Activated CD4-positive, alpha-beta T cell treated with anti-CD3 and anti-CD28 coated beads for 36 hours (primary cell): ENCODE data around the gene EDEM1. TPM values are rescaled to one million over a fixed set of nuclear protein-coding genes. Genes with fewer than 3 reads are reported as not detected.

Experiments used
- ATAC-seq: fragments of 200-7000 bp; cut with Tn5 transposase; one replicate; pipeline ENCODE4 v1.10.0; 2021; ENCODE audit warnings: mild to moderate bottlenecking, moderate library complexity
- CTCF ChIA-PET: fragments of 350-600 bp; sonication (Branson Sonifier 250); formaldehyde crosslinking; loops from one replicate; lab custom pipeline; 2021; ENCODE audit warnings: antibody characterized with exemption; lab: Charles Lee
- POLR2A ChIA-PET: fragments of 350-600 bp; sonication (Branson Sonifier 250); formaldehyde crosslinking; loops from one replicate; lab custom pipeline; 2021; ENCODE audit warnings: antibody characterized with exemption, inconsistent platforms; lab: Charles Lee
- DNase-seq: peaks from one replicate; pipeline ENCODE4 v3.0.0-alpha.2; 2020
- H3K27ac Mint-ChIP-seq: one replicate; pipeline ENCODE4 v1.8.0; 2021; ENCODE audit warnings: mixed read lengths
- H3K27me3 Mint-ChIP-seq: one replicate; pipeline ENCODE4 v1.8.0; 2021; ENCODE audit warnings: mixed read lengths
- H3K36me3 Mint-ChIP-seq: one replicate; pipeline ENCODE4 v1.8.0; 2021; ENCODE audit warnings: low read depth, mixed read lengths
- H3K4me1 Mint-ChIP-seq: one replicate; pipeline ENCODE4 v1.8.0; 2021; ENCODE audit warnings: mixed read lengths
- H3K4me3 Mint-ChIP-seq: one replicate; pipeline ENCODE4 v1.8.0; 2021; ENCODE audit warnings: mild to moderate bottlenecking, moderate library complexity, mixed read lengths
- H3K9me3 Mint-ChIP-seq: one replicate; pipeline ENCODE4 v1.8.0; 2021; ENCODE audit warnings: low read depth, mixed read lengths
- intact Hi-C, 2 experiments: fragments of 100-400 bp; cut with DNase I in 1 of 2; cut with micrococcal nuclease in 1 of 2; formaldehyde crosslinking; loops; one replicate each; pipeline versions ENCODE4 v1.14.2 to v1.15.1; 2022 to 2024; cut with DNase I, micrococcal nuclease
- microRNA-seq: library from miRNA; unstranded; fragments of <30 nt; microRNA quantifications from one replicate; pipeline ENCODE4 v1.2.0, GENCODE V29; 2021; ENCODE audit warnings: borderline replicate concordance
- total RNA-seq, 2 experiments: library from RNA; stranded (reverse); gene quantifications; one replicate each; pipeline ENCODE4 v1.2.3, GENCODE V29; 2021

Gene EDEM1
- total RNA-seq, 2 experiments from 2014 or later = 105 to 175 TPM

- no peaks in the 10 kb centered on the region for H3K4me1 Mint-ChIP-seq
- intact Hi-C loops = no loop called here
- no peak overlapping the region for H3K4me3 Mint-ChIP-seq
- CTCF ChIA-PET = interaction anchor here (1.1 kb wide), 1 partner anchor 80 kb away, joined by 3 read pairs; no protein-coding TSS in a partner anchor
- no peaks in the 10 kb centered on the region for H3K9me3 Mint-ChIP-seq
- no peaks in the 10 kb centered on the region for H3K27me3 Mint-ChIP-seq
- H3K36me3 Mint-ChIP-seq = no peaks in the 10 kb centered on the region
- POLR2A ChIA-PET = no interaction called here
- ATAC-seq (no peak), DNase-seq (no peak)
- H3K27ac Mint-ChIP-seq = no peak overlapping the region
Observed at GRCh38 chr3:5267252-5267651, 79.7 kb downstream of the EDEM1 start.

- Mint-ChIP-seq H3K4me3 (no peak overlapping the region), H3K36me3 (no peaks in the 10 kb centered on the region), H3K27ac (no peak overlapping the region), H3K9me3 (no peaks in the 10 kb centered on the region), H3K27me3 (no peaks in the 10 kb centered on the region), H3K4me1 (no peaks in the 10 kb centered on the region)
- ChIA-PET CTCF (no interaction called here), POLR2A (no interaction called here)
- no peak for DNase-seq
- intact Hi-C loops = no loop called here
- ATAC-seq = no peak
Observed at GRCh38 chr3:5267889-5268288, 80.4 kb downstream of the EDEM1 start.

Small RNAs within 50 kb of the gene (microRNA-seq; reads per million reads assigned to microRNA genes)
- not detected for gene MIR4790

Other genes with a start within 250 kb of the EDEM1 start
- 100 to 1,000 TPM; 258 to 273 TPM for gene BHLHE40, start 208.3 kb upstream of the EDEM1 start, total RNA-seq
- 10 to 100 TPM; 44.7 to 45.1 TPM for gene ARL8B, start 65.4 kb upstream of the EDEM1 start, total RNA-seq